Measurements from ENCODE around the gene LCT.

GRCh38 chr2:135802350-135802749 lies 34.6 kb downstream of the LCT start:
- TF ChIP-seq CTCF (IDR thresholded peaks at IDR 0.05) (no peak), GATA2 (CRISPR knock-in tag; IDR thresholded peaks at IDR 0.05) (no peak), MAX (IDR thresholded peaks at IDR 0.05; ENCODE audit: low read depth) (no peak), EP300 (IDR thresholded peaks at IDR 0.05; ENCODE audit: borderline replicate concordance in 1 of 2, low read depth in 1 of 2, low read length in 1 of 2) (no peak)

All from SK-N-SH (cell line).